GM12878 (cell line): ENCODE measurements around the gene UBE2M. TPM values are rescaled to one million over a fixed set of nuclear protein-coding genes. Genes with fewer than 3 reads are reported as not detected.

Source experiments
- FOXM1 ChIP-seq: IDR thresholded peaks from 2 replicates; pipeline ENCODE4 v1.6.1; 2012; ENCODE audit warnings: low read depth, mild to moderate bottlenecking, inconsistent platforms, low read length, moderate library complexity
- JUNB ChIP-seq: IDR thresholded peaks from 2 replicates; pipeline ENCODE4 v1.6.1; 2016; ENCODE audit warnings: antibody characterized with exemption, mild to moderate bottlenecking
- MEF2B ChIP-seq: fragments of 450-650 bp; IDR thresholded peaks from 2 replicates; pipeline ENCODE4 v1.6.1; 2018; ENCODE audit warnings: mild to moderate bottlenecking, moderate library complexity; ENCODE audit not compliant: partially characterized antibody, poor library complexity, severe bottlenecking
- NFXL1 ChIP-seq: fragments of 450-650 bp; IDR thresholded peaks from 2 replicates; pipeline ENCODE4 v1.6.1; 2017; ENCODE audit warnings: antibody characterized with exemption, mild to moderate bottlenecking, borderline replicate concordance
- RAD21 ChIP-seq: IDR thresholded peaks from 2 replicates; pipeline ENCODE4 v1.6.1; 2011; ENCODE audit warnings: mild to moderate bottlenecking, low read depth, low read length, moderate library complexity; ENCODE audit not compliant: insufficient read depth
- SMARCA5 ChIP-seq: fragments of 450-650 bp; IDR thresholded peaks from 2 replicates; pipeline ENCODE4 v1.6.1; 2017; ENCODE audit warnings: mild to moderate bottlenecking
- SREBF2 ChIP-seq: IDR thresholded peaks from 2 replicates; pipeline ENCODE4 v1.6.1; 2012; ENCODE audit warnings: mild to moderate bottlenecking, low read length
- SUPT20H ChIP-seq: IDR thresholded peaks from 2 replicates; pipeline ENCODE4 v1.6.1; 2011; ENCODE audit warnings: low read depth, mild to moderate bottlenecking, low read length, moderate library complexity, borderline replicate concordance; ENCODE audit not compliant: control insufficient read depth
- SUZ12 ChIP-seq: fragments of 200-600 bp; sonication (generic); IDR thresholded peaks from one replicate; pipeline ENCODE4 v1.6.1; 2018; ENCODE audit warnings: antibody characterized with exemption, mild to moderate bottlenecking; ENCODE audit not compliant: unreplicated experiment
- TCF3 ChIP-seq: IDR thresholded peaks from 2 replicates; pipeline ENCODE4 v1.6.1; 2012; ENCODE audit warnings: low read depth, mild to moderate bottlenecking, low read length, borderline replicate concordance; ENCODE audit not compliant: insufficient read depth
- ZNF622 ChIP-seq: fragments of 450-650 bp; IDR thresholded peaks from 2 replicates; pipeline ENCODE4 v1.6.1; 2017; ENCODE audit warnings: mild to moderate bottlenecking, inconsistent platforms
- polyA plus RNA-seq, 11 experiments: library from polyadenylated mRNA; depleted of rRNA in 4 of 11; unstranded in 6 of 11; stranded (reverse) in 5 of 11; fragments of >200 nt; fragmentation: Nextera tagmentation in 4 of 11; fragmentation: Illumina TruSeq in 1 of 11; extraction: Ambion mirVana in 4 of 11; extraction: Trizol in 1 of 11; gene quantifications; 1 replicate in 1 of 11; 2 replicates in 10 of 11; pipeline versions ENCODE4 v1.2.1 to v1.2.3, GENCODE V29; 2011 to 2016; ENCODE audit warnings: inconsistent platforms in 2 of 11, missing spikeins in 2 of 11, low read depth in 1 of 11
- total RNA-seq, 4 experiments: library from RNA; depleted of rRNA in 3 of 4; stranded (reverse); fragments of >200 nt in 3 of 4; fragmentation: Illumina TruSeq in 1 of 4; extraction: Trizol in 1 of 4; gene quantifications; 2 replicates each; pipeline versions ENCODE4 v1.2.1 to v1.2.3, GENCODE V29; 2013 to 2021
- TF ChIP-seq, protein P1 (sequence below): IDR thresholded peaks from 2 replicates; pipeline ENCODE4 v1.6.1; 2012; ENCODE audit warnings: improper control_type of control experiment, low read depth, low read length; ENCODE audit not compliant: insufficient replicate concordance
- TF ChIP-seq, protein P2 (sequence below): IDR thresholded peaks from 2 replicates; pipeline ENCODE4 v1.6.1; 2012; ENCODE audit warnings: low read depth, low read length, improper control_type of control experiment
- TF ChIP-seq, protein P3 (sequence below): fragments of 450-650 bp; IDR thresholded peaks from 2 replicates; pipeline ENCODE4 v1.6.1; 2016; ENCODE audit warnings: mild to moderate bottlenecking, moderate library complexity, borderline replicate concordance
- TF ChIP-seq, protein P4 (sequence below): IDR thresholded peaks from 2 replicates; pipeline ENCODE4 v1.6.1; 2011; ENCODE audit warnings: borderline replicate concordance, low read depth, mild to moderate bottlenecking, moderate library complexity, low read length; ENCODE audit not compliant: insufficient read depth, poor library complexity, severe bottlenecking
- TF ChIP-seq, protein P5 (sequence below): fragments of 450-650 bp; IDR thresholded peaks from 2 replicates; pipeline ENCODE4 v1.6.1; 2014; ENCODE audit warnings: mild to moderate bottlenecking

UBE2M gene
- total and polyA plus RNA-seq, 10 of the 15 experiments (the other 5 are each of a cell fraction or from before 2014, with no cell fraction given) = 1.4 to 105 (median 73.9) TPM

DNA sequence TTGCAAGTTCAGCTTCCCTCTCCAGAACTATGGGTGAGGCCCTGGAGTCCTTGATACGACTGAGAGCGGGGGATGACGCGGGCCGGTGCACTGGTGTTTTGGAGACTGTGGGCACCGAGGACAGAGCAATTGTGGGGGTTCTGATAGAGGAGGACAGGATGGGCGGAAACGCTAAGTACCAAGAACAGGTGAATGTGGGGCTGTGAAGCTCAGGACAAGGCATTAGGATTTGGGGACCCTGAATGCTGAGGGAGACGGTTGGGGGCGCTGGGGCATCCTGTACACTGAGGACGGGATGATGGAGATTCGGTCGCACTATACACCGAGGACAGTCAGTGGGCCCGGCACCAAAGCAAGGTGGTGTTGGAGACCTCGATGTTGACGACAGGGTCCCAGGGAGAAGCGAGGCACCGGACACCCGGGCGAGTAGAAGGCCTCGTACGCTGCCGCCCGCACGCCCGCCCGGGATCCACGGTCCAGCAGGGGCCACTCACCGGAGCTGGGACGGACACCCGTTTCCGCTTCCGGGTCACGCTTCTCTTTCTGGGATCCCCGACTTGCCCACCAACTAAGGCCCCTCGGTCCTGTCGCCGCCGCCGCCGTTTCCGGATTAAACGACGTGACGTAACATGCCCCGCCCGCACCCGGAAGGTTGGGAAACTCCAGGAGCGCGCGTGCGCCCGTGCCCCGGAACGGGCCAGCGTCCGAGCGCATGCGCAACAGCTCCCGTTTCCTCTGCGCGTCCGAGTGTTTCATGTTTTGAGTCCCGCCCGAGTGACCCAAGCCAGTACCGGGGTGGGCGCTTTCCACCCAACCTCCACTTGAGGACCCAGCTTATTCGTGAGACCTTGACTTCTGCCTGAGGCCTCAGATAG, 3.7 kb downstream of the UBE2M start, which contains the start of gene CHMP2A (continued):
- TF ChIP-seq SREBF2 = no peak
- TF ChIP-seq, protein P1, sequence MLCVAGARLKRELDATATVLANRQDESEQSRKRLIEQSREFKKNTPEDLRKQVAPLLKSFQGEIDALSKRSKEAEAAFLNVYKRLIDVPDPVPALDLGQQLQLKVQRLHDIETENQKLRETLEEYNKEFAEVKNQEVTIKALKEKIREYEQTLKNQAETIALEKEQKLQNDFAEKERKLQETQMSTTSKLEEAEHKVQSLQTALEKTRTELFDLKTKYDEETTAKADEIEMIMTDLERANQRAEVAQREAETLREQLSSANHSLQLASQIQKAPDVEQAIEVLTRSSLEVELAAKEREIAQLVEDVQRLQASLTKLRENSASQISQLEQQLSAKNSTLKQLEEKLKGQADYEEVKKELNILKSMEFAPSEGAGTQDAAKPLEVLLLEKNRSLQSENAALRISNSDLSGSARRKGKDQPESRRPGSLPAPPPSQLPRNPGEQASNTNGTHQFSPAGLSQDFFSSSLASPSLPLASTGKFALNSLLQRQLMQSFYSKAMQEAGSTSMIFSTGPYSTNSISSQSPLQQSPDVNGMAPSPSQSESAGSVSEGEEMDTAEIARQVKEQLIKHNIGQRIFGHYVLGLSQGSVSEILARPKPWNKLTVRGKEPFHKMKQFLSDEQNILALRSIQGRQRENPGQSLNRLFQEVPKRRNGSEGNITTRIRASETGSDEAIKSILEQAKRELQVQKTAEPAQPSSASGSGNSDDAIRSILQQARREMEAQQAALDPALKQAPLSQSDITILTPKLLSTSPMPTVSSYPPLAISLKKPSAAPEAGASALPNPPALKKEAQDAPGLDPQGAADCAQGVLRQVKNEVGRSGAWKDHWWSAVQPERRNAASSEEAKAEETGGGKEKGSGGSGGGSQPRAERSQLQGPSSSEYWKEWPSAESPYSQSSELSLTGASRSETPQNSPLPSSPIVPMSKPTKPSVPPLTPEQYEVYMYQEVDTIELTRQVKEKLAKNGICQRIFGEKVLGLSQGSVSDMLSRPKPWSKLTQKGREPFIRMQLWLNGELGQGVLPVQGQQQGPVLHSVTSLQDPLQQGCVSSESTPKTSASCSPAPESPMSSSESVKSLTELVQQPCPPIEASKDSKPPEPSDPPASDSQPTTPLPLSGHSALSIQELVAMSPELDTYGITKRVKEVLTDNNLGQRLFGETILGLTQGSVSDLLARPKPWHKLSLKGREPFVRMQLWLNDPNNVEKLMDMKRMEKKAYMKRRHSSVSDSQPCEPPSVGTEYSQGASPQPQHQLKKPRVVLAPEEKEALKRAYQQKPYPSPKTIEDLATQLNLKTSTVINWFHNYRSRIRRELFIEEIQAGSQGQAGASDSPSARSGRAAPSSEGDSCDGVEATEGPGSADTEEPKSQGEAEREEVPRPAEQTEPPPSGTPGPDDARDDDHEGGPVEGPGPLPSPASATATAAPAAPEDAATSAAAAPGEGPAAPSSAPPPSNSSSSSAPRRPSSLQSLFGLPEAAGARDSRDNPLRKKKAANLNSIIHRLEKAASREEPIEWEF = no peak
- no peak for TF ChIP-seq NFXL1
- TF ChIP-seq SUZ12 = no peak
- TF ChIP-seq JUNB = no peak
- TF ChIP-seq SUPT20H = no peak
- TF ChIP-seq, protein P2, sequence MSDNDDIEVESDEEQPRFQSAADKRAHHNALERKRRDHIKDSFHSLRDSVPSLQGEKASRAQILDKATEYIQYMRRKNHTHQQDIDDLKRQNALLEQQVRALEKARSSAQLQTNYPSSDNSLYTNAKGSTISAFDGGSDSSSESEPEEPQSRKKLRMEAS = peak; percentile 40; the same call in 1 of the 2 replicates
- peak; percentile 55; the same call in 1 of the 2 replicates for TF ChIP-seq SMARCA5
- TF ChIP-seq MEF2B = peak; percentile 19
- TF ChIP-seq, protein P3, sequence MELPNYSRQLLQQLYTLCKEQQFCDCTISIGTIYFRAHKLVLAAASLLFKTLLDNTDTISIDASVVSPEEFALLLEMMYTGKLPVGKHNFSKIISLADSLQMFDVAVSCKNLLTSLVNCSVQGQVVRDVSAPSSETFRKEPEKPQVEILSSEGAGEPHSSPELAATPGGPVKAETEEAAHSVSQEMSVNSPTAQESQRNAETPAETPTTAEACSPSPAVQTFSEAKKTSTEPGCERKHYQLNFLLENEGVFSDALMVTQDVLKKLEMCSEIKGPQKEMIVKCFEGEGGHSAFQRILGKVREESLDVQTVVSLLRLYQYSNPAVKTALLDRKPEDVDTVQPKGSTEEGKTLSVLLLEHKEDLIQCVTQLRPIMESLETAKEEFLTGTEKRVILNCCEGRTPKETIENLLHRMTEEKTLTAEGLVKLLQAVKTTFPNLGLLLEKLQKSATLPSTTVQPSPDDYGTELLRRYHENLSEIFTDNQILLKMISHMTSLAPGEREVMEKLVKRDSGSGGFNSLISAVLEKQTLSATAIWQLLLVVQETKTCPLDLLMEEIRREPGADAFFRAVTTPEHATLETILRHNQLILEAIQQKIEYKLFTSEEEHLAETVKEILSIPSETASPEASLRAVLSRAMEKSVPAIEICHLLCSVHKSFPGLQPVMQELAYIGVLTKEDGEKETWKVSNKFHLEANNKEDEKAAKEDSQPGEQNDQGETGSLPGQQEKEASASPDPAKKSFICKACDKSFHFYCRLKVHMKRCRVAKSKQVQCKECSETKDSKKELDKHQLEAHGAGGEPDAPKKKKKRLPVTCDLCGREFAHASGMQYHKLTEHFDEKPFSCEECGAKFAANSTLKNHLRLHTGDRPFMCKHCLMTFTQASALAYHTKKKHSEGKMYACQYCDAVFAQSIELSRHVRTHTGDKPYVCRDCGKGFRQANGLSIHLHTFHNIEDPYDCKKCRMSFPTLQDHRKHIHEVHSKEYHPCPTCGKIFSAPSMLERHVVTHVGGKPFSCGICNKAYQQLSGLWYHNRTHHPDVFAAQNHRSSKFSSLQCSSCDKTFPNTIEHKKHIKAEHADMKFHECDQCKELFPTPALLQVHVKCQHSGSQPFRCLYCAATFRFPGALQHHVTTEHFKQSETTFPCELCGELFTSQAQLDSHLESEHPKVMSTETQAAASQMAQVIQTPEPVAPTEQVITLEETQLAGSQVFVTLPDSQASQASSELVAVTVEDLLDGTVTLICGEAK = peak; percentile 97
- TF ChIP-seq FOXM1 = no peak
- TF ChIP-seq, protein P4, sequence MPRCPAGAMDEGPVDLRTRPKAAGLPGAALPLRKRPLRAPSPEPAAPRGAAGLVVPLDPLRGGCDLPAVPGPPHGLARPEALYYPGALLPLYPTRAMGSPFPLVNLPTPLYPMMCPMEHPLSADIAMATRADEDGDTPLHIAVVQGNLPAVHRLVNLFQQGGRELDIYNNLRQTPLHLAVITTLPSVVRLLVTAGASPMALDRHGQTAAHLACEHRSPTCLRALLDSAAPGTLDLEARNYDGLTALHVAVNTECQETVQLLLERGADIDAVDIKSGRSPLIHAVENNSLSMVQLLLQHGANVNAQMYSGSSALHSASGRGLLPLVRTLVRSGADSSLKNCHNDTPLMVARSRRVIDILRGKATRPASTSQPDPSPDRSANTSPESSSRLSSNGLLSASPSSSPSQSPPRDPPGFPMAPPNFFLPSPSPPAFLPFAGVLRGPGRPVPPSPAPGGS = peak; percentile 97
- TF ChIP-seq TCF3 = peak; percentile 42; the same call in 1 of the 2 replicates
- TF ChIP-seq, protein P5, sequence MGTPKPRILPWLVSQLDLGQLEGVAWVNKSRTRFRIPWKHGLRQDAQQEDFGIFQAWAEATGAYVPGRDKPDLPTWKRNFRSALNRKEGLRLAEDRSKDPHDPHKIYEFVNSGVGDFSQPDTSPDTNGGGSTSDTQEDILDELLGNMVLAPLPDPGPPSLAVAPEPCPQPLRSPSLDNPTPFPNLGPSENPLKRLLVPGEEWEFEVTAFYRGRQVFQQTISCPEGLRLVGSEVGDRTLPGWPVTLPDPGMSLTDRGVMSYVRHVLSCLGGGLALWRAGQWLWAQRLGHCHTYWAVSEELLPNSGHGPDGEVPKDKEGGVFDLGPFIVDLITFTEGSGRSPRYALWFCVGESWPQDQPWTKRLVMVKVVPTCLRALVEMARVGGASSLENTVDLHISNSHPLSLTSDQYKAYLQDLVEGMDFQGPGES = no peak
- no peak for TF ChIP-seq RAD21
- no peak for TF ChIP-seq ZNF622
